GM12878 (cell line): Measurements from ENCODE around the gene TMEM63B. TPM values are rescaled to one million over a fixed set of nuclear protein-coding genes. Genes with fewer than 3 reads are reported as not detected.

Experiments
- ASH2L ChIP-seq: fragments of 300-600, 200-600 bp; sonication (generic); IDR thresholded peaks from 2 replicates; pipeline ENCODE4 v1.6.1; 2017; ENCODE audit warnings: low read depth, mild to moderate bottlenecking, borderline replicate concordance
- BCL11A ChIP-seq: IDR thresholded peaks from 2 replicates; pipeline ENCODE4 v1.6.1; 2011; ENCODE audit warnings: low read depth, low read length
- CEBPB ChIP-seq, 2 experiments: fragments of 150-350 bp in 1 of 2; IDR thresholded peaks; 2 replicates each; pipeline ENCODE4 v1.6.1; 2012 to 2014; ENCODE audit warnings: low read depth in 2 of 2, low read length in 2 of 2, borderline replicate concordance in 1 of 2, inconsistent platforms in 1 of 2
- CHD4 ChIP-seq: fragments of 200-600 bp; sonication (generic); IDR thresholded peaks from 2 replicates; pipeline ENCODE4 v1.6.1; 2016; ENCODE audit warnings: mild to moderate bottlenecking
- ESRRA ChIP-seq: IDR thresholded peaks from 2 replicates; pipeline ENCODE4 v1.6.1; 2012; ENCODE audit warnings: mild to moderate bottlenecking, low read length, improper control_type of control experiment
- MYC ChIP-seq: IDR thresholded peaks from 2 replicates; pipeline ENCODE4 v1.6.1; 2011; ENCODE audit warnings: mild to moderate bottlenecking, low read length, moderate library complexity, inconsistent platforms; ENCODE audit not compliant: insufficient read depth, insufficient replicate concordance, insufficient read length, severe bottlenecking
- NFXL1 ChIP-seq: fragments of 450-650 bp; IDR thresholded peaks from 2 replicates; pipeline ENCODE4 v1.6.1; 2017; ENCODE audit warnings: antibody characterized with exemption, mild to moderate bottlenecking, borderline replicate concordance
- NR2C2 ChIP-seq: IDR thresholded peaks from 2 replicates; pipeline ENCODE4 v1.6.1; 2011; ENCODE audit warnings: borderline replicate concordance, low read depth; ENCODE audit not compliant: control insufficient read depth, insufficient read length
- POLR2A ChIP-seq: IDR thresholded peaks from 2 replicates; pipeline ENCODE4 v1.6.1; 2011; ENCODE audit warnings: low read depth, mild to moderate bottlenecking, low read length
- RAD51 ChIP-seq: fragments of 450-650 bp; IDR thresholded peaks from 2 replicates; pipeline ENCODE4 v1.6.1; 2016; ENCODE audit warnings: moderate library complexity, mild to moderate bottlenecking, inconsistent platforms
- SP1 ChIP-seq: IDR thresholded peaks from one replicate; pipeline ENCODE4 v1.6.1; 2011; ENCODE audit warnings: low read depth, low read length
- YY1 ChIP-seq: IDR thresholded peaks from 2 replicates; pipeline ENCODE4 v1.6.1; 2011; ENCODE audit warnings: low read depth, mild to moderate bottlenecking, low read length
- ZNF217 ChIP-seq: fragments of 450-650 bp; IDR thresholded peaks from 2 replicates; pipeline ENCODE4 v1.6.1; 2017; ENCODE audit warnings: antibody characterized with exemption, mild to moderate bottlenecking
- polyA plus RNA-seq, 11 experiments: library from polyadenylated mRNA; depleted of rRNA in 4 of 11; unstranded in 6 of 11; stranded (reverse) in 5 of 11; fragments of >200 nt; fragmentation: Nextera tagmentation in 4 of 11; fragmentation: Illumina TruSeq in 1 of 11; extraction: Ambion mirVana in 4 of 11; extraction: Trizol in 1 of 11; gene quantifications; 1 replicate in 1 of 11; 2 replicates in 10 of 11; pipeline versions ENCODE4 v1.2.1 to v1.2.3, GENCODE V29; 2011 to 2016; ENCODE audit warnings: inconsistent platforms in 2 of 11, missing spikeins in 2 of 11, low read depth in 1 of 11
- total RNA-seq, 4 experiments: library from RNA; depleted of rRNA in 3 of 4; stranded (reverse); fragments of >200 nt in 3 of 4; fragmentation: Illumina TruSeq in 1 of 4; extraction: Trizol in 1 of 4; gene quantifications; 2 replicates each; pipeline versions ENCODE4 v1.2.1 to v1.2.3, GENCODE V29; 2013 to 2021
- TF ChIP-seq, protein P1 (sequence below), 3 experiments: IDR thresholded peaks in 2 of 3; conservative IDR thresholded peaks in 1 of 3; 2 replicates each; pipeline ENCODE4 v1.5.1; 2011; ENCODE audit warnings: low read depth in 3 of 3, low read length in 3 of 3, mild to moderate bottlenecking in 3 of 3, control low read depth in 2 of 3, moderate library complexity in 2 of 3, inconsistent platforms in 1 of 3, mixed read lengths in 1 of 3; ENCODE audit not compliant: control insufficient read depth in 2 of 3, insufficient read depth in 1 of 3; ENCODE audit errors: extremely low read depth in 1 of 3
- TF ChIP-seq, protein P2 (sequence below): fragments of 150-350 bp; IDR thresholded peaks from 2 replicates; pipeline ENCODE4 v1.6.1; 2014; ENCODE audit warnings: mild to moderate bottlenecking, low read depth, low read length
- TF ChIP-seq, protein P3 (sequence below): fragments of 450-650 bp; formaldehyde crosslinking; IDR thresholded peaks from 2 replicates; pipeline ENCODE4 v1.4.0; 2020; ENCODE audit warnings: mild to moderate bottlenecking, moderate library complexity
- TF ChIP-seq, protein P4 (sequence below): fragments of 450-650 bp; IDR thresholded peaks from 2 replicates; pipeline ENCODE4 v1.6.1; 2017; ENCODE audit warnings: antibody characterized with exemption, mild to moderate bottlenecking, moderate library complexity
- TF ChIP-seq, protein P5 (sequence below): IDR thresholded peaks from 2 replicates; pipeline ENCODE4 v1.6.1; 2011; ENCODE audit warnings: borderline replicate concordance, low read depth, mild to moderate bottlenecking, moderate library complexity, mixed read lengths, low read length; ENCODE audit not compliant: insufficient read depth; ENCODE audit errors: extremely low read length

TMEM63B gene
- total and polyA plus RNA-seq, 10 of the 15 experiments (the other 5 are each of a cell fraction or from before 2014, with no cell fraction given): 0.09 to 15.0 (median 7.1) TPM; not detected in 1

DNA sequence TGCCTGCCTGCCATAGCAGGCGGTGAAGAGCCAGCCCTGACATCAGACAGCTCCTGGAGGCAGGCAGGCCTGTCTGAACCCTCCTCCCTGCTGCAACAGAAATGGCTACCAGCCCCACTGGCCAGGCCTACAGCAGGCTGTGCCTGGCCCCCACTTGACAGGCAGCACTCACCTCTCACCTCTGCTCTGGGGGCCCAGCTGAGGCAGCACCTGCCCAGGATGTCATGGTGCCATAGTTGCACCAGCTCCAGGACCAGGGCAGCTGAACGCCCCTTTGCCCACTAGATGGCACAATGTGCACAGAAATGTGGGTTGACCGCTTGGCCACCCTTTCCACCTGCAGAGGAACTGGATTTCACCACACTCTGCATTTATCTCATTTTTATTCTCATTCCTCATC is 30.7 kb upstream of the TMEM63B start (continued):
- TF ChIP-seq, protein P1, sequence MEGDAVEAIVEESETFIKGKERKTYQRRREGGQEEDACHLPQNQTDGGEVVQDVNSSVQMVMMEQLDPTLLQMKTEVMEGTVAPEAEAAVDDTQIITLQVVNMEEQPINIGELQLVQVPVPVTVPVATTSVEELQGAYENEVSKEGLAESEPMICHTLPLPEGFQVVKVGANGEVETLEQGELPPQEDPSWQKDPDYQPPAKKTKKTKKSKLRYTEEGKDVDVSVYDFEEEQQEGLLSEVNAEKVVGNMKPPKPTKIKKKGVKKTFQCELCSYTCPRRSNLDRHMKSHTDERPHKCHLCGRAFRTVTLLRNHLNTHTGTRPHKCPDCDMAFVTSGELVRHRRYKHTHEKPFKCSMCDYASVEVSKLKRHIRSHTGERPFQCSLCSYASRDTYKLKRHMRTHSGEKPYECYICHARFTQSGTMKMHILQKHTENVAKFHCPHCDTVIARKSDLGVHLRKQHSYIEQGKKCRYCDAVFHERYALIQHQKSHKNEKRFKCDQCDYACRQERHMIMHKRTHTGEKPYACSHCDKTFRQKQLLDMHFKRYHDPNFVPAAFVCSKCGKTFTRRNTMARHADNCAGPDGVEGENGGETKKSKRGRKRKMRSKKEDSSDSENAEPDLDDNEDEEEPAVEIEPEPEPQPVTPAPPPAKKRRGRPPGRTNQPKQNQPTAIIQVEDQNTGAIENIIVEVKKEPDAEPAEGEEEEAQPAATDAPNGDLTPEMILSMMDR (IDR thresholded peaks at IDR 0.05 in 2 of 3, conservative IDR thresholded peaks at IDR 0.05 in 1 of 3; ENCODE audit: control insufficient read depth in 2 of 3, extremely low read depth in 1 of 3, insufficient read depth in 1 of 3, low read depth in 3 of 3, low read length in 3 of 3): peak; percentile 85 to 94 (median 85)
- no peak for TF ChIP-seq CHD4
- no peak for TF ChIP-seq MYC
- no peak for TF ChIP-seq ASH2L
- TF ChIP-seq, protein P2, sequence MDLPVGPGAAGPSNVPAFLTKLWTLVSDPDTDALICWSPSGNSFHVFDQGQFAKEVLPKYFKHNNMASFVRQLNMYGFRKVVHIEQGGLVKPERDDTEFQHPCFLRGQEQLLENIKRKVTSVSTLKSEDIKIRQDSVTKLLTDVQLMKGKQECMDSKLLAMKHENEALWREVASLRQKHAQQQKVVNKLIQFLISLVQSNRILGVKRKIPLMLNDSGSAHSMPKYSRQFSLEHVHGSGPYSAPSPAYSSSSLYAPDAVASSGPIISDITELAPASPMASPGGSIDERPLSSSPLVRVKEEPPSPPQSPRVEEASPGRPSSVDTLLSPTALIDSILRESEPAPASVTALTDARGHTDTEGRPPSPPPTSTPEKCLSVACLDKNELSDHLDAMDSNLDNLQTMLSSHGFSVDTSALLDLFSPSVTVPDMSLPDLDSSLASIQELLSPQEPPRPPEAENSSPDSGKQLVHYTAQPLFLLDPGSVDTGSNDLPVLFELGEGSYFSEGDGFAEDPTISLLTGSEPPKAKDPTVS: no peak
- TF ChIP-seq, protein P3, sequence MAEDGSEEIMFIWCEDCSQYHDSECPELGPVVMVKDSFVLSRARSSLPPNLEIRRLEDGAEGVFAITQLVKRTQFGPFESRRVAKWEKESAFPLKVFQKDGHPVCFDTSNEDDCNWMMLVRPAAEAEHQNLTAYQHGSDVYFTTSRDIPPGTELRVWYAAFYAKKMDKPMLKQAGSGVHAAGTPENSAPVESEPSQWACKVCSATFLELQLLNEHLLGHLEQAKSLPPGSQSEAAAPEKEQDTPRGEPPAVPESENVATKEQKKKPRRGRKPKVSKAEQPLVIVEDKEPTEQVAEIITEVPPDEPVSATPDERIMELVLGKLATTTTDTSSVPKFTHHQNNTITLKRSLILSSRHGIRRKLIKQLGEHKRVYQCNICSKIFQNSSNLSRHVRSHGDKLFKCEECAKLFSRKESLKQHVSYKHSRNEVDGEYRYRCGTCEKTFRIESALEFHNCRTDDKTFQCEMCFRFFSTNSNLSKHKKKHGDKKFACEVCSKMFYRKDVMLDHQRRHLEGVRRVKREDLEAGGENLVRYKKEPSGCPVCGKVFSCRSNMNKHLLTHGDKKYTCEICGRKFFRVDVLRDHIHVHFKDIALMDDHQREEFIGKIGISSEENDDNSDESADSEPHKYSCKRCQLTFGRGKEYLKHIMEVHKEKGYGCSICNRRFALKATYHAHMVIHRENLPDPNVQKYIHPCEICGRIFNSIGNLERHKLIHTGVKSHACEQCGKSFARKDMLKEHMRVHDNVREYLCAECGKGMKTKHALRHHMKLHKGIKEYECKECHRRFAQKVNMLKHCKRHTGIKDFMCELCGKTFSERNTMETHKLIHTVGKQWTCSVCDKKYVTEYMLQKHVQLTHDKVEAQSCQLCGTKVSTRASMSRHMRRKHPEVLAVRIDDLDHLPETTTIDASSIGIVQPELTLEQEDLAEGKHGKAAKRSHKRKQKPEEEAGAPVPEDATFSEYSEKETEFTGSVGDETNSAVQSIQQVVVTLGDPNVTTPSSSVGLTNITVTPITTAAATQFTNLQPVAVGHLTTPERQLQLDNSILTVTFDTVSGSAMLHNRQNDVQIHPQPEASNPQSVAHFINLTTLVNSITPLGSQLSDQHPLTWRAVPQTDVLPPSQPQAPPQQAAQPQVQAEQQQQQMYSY (CRISPR knock-in tag): no peak
- TF ChIP-seq YY1: peak; percentile 67; the same call in 1 of the 2 replicates
- no peak for TF ChIP-seq SP1
- no peak for TF ChIP-seq RAD51
- no peak for TF ChIP-seq ZNF217
- TF ChIP-seq, protein P4, sequence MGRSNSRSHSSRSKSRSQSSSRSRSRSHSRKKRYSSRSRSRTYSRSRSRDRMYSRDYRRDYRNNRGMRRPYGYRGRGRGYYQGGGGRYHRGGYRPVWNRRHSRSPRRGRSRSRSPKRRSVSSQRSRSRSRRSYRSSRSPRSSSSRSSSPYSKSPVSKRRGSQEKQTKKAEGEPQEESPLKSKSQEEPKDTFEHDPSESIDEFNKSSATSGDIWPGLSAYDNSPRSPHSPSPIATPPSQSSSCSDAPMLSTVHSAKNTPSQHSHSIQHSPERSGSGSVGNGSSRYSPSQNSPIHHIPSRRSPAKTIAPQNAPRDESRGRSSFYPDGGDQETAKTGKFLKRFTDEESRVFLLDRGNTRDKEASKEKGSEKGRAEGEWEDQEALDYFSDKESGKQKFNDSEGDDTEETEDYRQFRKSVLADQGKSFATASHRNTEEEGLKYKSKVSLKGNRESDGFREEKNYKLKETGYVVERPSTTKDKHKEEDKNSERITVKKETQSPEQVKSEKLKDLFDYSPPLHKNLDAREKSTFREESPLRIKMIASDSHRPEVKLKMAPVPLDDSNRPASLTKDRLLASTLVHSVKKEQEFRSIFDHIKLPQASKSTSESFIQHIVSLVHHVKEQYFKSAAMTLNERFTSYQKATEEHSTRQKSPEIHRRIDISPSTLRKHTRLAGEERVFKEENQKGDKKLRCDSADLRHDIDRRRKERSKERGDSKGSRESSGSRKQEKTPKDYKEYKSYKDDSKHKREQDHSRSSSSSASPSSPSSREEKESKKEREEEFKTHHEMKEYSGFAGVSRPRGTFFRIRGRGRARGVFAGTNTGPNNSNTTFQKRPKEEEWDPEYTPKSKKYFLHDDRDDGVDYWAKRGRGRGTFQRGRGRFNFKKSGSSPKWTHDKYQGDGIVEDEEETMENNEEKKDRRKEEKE: no peak
- no peak for TF ChIP-seq NFXL1
- no peak for TF ChIP-seq ESRRA
- no peak for TF ChIP-seq POLR2A
- no peak for TF ChIP-seq CEBPB (IDR thresholded peaks at IDR 0.05; ENCODE audit: borderline replicate concordance in 1 of 2, low read depth in 2 of 2, low read length in 2 of 2)
- TF ChIP-seq NR2C2: no peak
- no peak for TF ChIP-seq BCL11A
- TF ChIP-seq, protein P5, sequence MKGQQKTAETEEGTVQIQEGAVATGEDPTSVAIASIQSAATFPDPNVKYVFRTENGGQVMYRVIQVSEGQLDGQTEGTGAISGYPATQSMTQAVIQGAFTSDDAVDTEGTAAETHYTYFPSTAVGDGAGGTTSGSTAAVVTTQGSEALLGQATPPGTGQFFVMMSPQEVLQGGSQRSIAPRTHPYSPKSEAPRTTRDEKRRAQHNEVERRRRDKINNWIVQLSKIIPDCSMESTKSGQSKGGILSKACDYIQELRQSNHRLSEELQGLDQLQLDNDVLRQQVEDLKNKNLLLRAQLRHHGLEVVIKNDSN: no peak
